ENCODE measurements around the gene ADAM10. TPM values are rescaled to one million over a fixed set of nuclear protein-coding genes. Genes with fewer than 3 reads are reported as not detected.

ADAM10 gene
- total and polyA plus RNA-seq, 2 of the 8 experiments (the other 6 are each of a cell fraction or from before 2014, with no cell fraction given): 46.5 to 163 TPM

- no peak for TF ChIP-seq USF2 (IDR thresholded peaks at IDR 0.05; ENCODE audit: low read length)
- TF ChIP-seq EP300 (IDR thresholded peaks at IDR 0.05; ENCODE audit: borderline replicate concordance in 1 of 2, low read depth in 2 of 2, low read length in 2 of 2): no peak
Measured at GRCh38 chr15:58543664-58544335, 205.7 kb downstream of the ADAM10 start (continued).

Measured in H1 (cell line).